A549 (cell line): ENCODE measurements around the gene ADCY1. TPM values are rescaled to one million over a fixed set of nuclear protein-coding genes. Genes with fewer than 3 reads are reported as not detected.

Source experiments
- ATAC-seq, 2 experiments: fragments of 200-7000 bp in 1 of 2; fragments of >200 bp in 1 of 2; cut with Nextera tagmentation in 1 of 2; cut with Tn5 transposase in 1 of 2; 3 replicates each; pipeline versions ENCODE4 v1.8.0 to v1.9.1; 2018 to 2020; ENCODE audit warnings: mild to moderate bottlenecking in 1 of 2, moderate library complexity in 1 of 2
- CTCF ChIA-PET: fragments of 300-600 bp; sonication (Branson Sonifier 250); formaldehyde crosslinking; extraction: SDS; loops from one replicate; lab custom pipeline; 2021; ENCODE audit warnings: antibody characterized with exemption, inconsistent platforms; lab: Yijun Ruan, JAX
- POLR2A ChIA-PET: fragments of 350-600 bp; formaldehyde crosslinking; extraction: SDS; loops from one replicate; lab custom pipeline; 2021; ENCODE audit warnings: antibody characterized with exemption, inconsistent platforms; lab: Yijun Ruan, JAX
- DNase-seq, 2 experiments: peaks; one replicate each; pipeline versions ENCODE4 v3.0.0 to v3.0.0-alpha.2; 2011 to 2016; ENCODE audit warnings: low read depth in 1 of 2, low spot score in 1 of 2
- FAIRE-seq: peaks from 2 replicates; lab custom pipeline; 2011; peaks lifted over from hg19 to GRCh38; lab: Jason Lieb, UNC
- H3K27ac ChIP-seq, 2 experiments: fragments of >200 bp; sonication (Bioruptor Twin); formaldehyde crosslinking; 3 replicates each; pipeline ENCODE4 v1.5.1; 2016 to 2017
- H3K4me1 ChIP-seq: fragments of >200 bp; sonication (Bioruptor Twin); formaldehyde crosslinking; 3 replicates; pipeline ENCODE4 v1.6.1; 2016
- H3K4me2 ChIP-seq: fragments of >200 bp; sonication (Bioruptor Twin); formaldehyde crosslinking; 3 replicates; pipeline ENCODE4 v1.6.1; 2016
- H3K4me3 ChIP-seq: fragments of >200 bp; sonication (Bioruptor Twin); formaldehyde crosslinking; 3 replicates; pipeline ENCODE4 v1.5.1; 2016
- H3K9me3 ChIP-seq: fragments of >200 bp; sonication (Bioruptor Twin); formaldehyde crosslinking; 3 replicates; pipeline ENCODE4 v1.6.1; 2016
- BCL3 ChIP-seq: fragments of >200 bp; sonication (Bioruptor Twin); formaldehyde crosslinking; IDR thresholded peaks from 3 replicates; pipeline ENCODE4 v1.6.1; 2016
- BHLHE40 ChIP-seq: IDR thresholded peaks from 2 replicates; pipeline ENCODE4 v1.6.1; 2012; ENCODE audit warnings: low read depth, low read length, inconsistent platforms
- CEBPB ChIP-seq, 2 experiments: fragments of >200 bp in 1 of 2; sonication (Bioruptor Twin) in 1 of 2; formaldehyde crosslinking in 1 of 2; IDR thresholded peaks; 2 replicates each; pipeline ENCODE4 v1.6.1; 2012 to 2016
- CHD2 ChIP-seq: fragments of 150-350 bp; IDR thresholded peaks from 2 replicates; pipeline ENCODE4 v1.6.1; 2014; ENCODE audit warnings: low read length; ENCODE audit not compliant: partially characterized antibody
- E2F6 ChIP-seq: IDR thresholded peaks from 2 replicates; pipeline ENCODE4 v1.6.1; 2012; ENCODE audit warnings: low read depth, borderline replicate concordance
- EP300 ChIP-seq, 2 experiments: fragments of >200 bp; sonication (Bioruptor Twin); formaldehyde crosslinking; IDR thresholded peaks; 2 replicates in 1 of 2; 3 replicates in 1 of 2; pipeline ENCODE4 v1.6.1; 2016 to 2017
- FOSB ChIP-seq: fragments of 250-450 bp; sonication (Bioruptor Pico); IDR thresholded peaks from 2 replicates; pipeline ENCODE4 v1.5.0; 2020; ENCODE audit warnings: mild to moderate bottlenecking, moderate library complexity
- GATA3 ChIP-seq: IDR thresholded peaks from 2 replicates; pipeline ENCODE4 v1.6.1; 2012; ENCODE audit warnings: borderline replicate concordance
- HEYL ChIP-seq: fragments of 250-450 bp; sonication (Bioruptor Pico); IDR thresholded peaks from 2 replicates; pipeline ENCODE4 v1.8.0; 2021; ENCODE audit warnings: mild to moderate bottlenecking, moderate library complexity
- JUNB ChIP-seq: fragments of >200 bp; sonication (Bioruptor Twin); formaldehyde crosslinking; IDR thresholded peaks from 2 replicates; pipeline ENCODE4 v1.6.1; 2016
- KDM1A ChIP-seq: fragments of 200-600 bp; sonication (generic); IDR thresholded peaks from 2 replicates; pipeline ENCODE4 v1.6.1; 2016; ENCODE audit warnings: low read depth, mild to moderate bottlenecking
- MAZ ChIP-seq: fragments of 150-350 bp; IDR thresholded peaks from 2 replicates; pipeline ENCODE4 v1.6.1; 2014; ENCODE audit warnings: antibody characterized with exemption, low read depth, low read length, borderline replicate concordance
- MYC ChIP-seq: IDR thresholded peaks from 2 replicates; pipeline ENCODE4 v1.6.1; 2012; ENCODE audit warnings: mild to moderate bottlenecking, inconsistent platforms, low read length, improper control_type of control experiment, borderline replicate concordance
- NFE2L2 ChIP-seq: fragments of 150-350 bp; conservative IDR thresholded peaks from 2 replicates; pipeline ENCODE4 v1.6.1; 2014; ENCODE audit warnings: low read length
- NR3C1 ChIP-seq: fragments of >200 bp; sonication (Bioruptor Twin); formaldehyde crosslinking; IDR thresholded peaks from 3 replicates; pipeline ENCODE4 v1.6.1; 2017
- PHF8 ChIP-seq: fragments of 200-600 bp; sonication (generic); IDR thresholded peaks from 2 replicates; pipeline ENCODE4 v1.6.1; 2016; ENCODE audit warnings: low read depth, mild to moderate bottlenecking, antibody characterized with exemption, moderate library complexity, borderline replicate concordance
- RFX5 ChIP-seq: fragments of 450-650 bp; IDR thresholded peaks from 2 replicates; pipeline ENCODE4 v1.7.1; 2014; ENCODE audit warnings: antibody characterized with exemption, mild to moderate bottlenecking, moderate library complexity
- SREBF2 ChIP-seq: fragments of 450-650 bp; IDR thresholded peaks from 2 replicates; pipeline ENCODE4 v1.6.1; 2014; ENCODE audit warnings: mild to moderate bottlenecking, moderate library complexity
- TP53 ChIP-seq: fragments of 250-450 bp; sonication (Bioruptor Pico); IDR thresholded peaks from 2 replicates; pipeline ENCODE4 v1.5.0; 2021; ENCODE audit warnings: mild to moderate bottlenecking, moderate library complexity
- WGBS: methylation state at CpG from one replicate; pipeline ENCODE4 v1.1.6; 2017; ENCODE audit errors: missing lambda C conversion rate; 5-methylcytosine and 5-hydroxymethylcytosine counted together
- polyA plus RNA-seq, 4 experiments: library from polyadenylated mRNA; depleted of rRNA in 3 of 4; stranded (reverse); fragments of >200 nt; fragmentation: RNase III in 1 of 4; extraction: RNeasy Plus Mini Kit Qiagen cat#74134 plus additional on column Dnase treatment in 1 of 4; gene quantifications; 2 replicates in 3 of 4; 3 replicates in 1 of 4; pipeline ENCODE4 v1.2.3, GENCODE V29; 2011 to 2017

ADCY1 gene
- polyA plus RNA-seq, 2 of the 4 experiments (the other 2 are of a cell fraction), result 1.3 to 1.7 TPM

GRCh38 chr7:45691155-45691656 is 117.0 kb downstream of the ADCY1 start:
- H3K27ac ChIP-seq, result no peak overlapping the region
- DNase-seq, result peak; percentile 20 to 43
- ChIA-PET CTCF (interaction anchor here (0.8 kb wide), 1 partner anchor 8 kb away, joined by 3 read pairs; no protein-coding TSS in a partner anchor), POLR2A (no interaction called here)
- H3K4me2 ChIP-seq, result peak overlapping the region; percentile 43
- peak in 1 of 2 experiments; percentile 47; a peak in 3 of 6 replicates for ATAC-seq
- WGBS, result 40% methylated on average over 6 of the region's 6 CpGs
- H3K4me1 ChIP-seq, result peaks cover 14% of the 10 kb centered on the region
- H3K9me3 ChIP-seq, result no peaks in the 10 kb centered on the region
- H3K4me3 ChIP-seq, result no peak overlapping the region
- TF ChIP-seq KDM1A, result no peak
- TF ChIP-seq CEBPB (IDR thresholded peaks at IDR 0.05), result peak; percentile 20 to 52; a peak in 2 of 4 replicates
- no peak for TF ChIP-seq MYC
- no peak for TF ChIP-seq NFE2L2
- TF ChIP-seq BHLHE40, result no peak
- no peak for TF ChIP-seq NR3C1
- no peak for TF ChIP-seq JUNB
- TF ChIP-seq CHD2, result no peak
- FAIRE-seq, result no peak

- H3K4me1 ChIP-seq, result peaks cover 14% of the 10 kb centered on the region
- no peaks in the 10 kb centered on the region for H3K9me3 ChIP-seq
- ChIA-PET CTCF (interaction anchor here (0.8 kb wide), 1 partner anchor 9 kb away, joined by 3 read pairs; no protein-coding TSS in a partner anchor), POLR2A (no interaction called here)
- 58% methylated on average over 3 of the region's 3 CpGs for WGBS
- H3K4me3 ChIP-seq, result no peak overlapping the region
- no peak for DNase-seq
- TF ChIP-seq CHD2 (no peak), TP53 (CRISPR knock-in tag) (no peak), EP300 (IDR thresholded peaks at IDR 0.05) (no peak), GATA3 (no peak), FOSB (CRISPR knock-in tag) (no peak), E2F6 (no peak), KDM1A (no peak), HEYL (CRISPR knock-in tag) (no peak), BHLHE40 (no peak), RFX5 (no peak), BCL3 (no peak)
- no peak overlapping the region for H3K27ac ChIP-seq
- no peak for FAIRE-seq
- no peak overlapping the region for H3K4me2 ChIP-seq
- ATAC-seq, result no peak
Observed at GRCh38 chr7:45692031-45692430, 117.9 kb downstream of the ADCY1 start.

- ATAC-seq, result no peak
- Histone ChIP-seq H3K9me3 (no peaks in the 10 kb centered on the region), H3K4me2 (no peak overlapping the region), H3K4me3 (no peak overlapping the region), H3K27ac (no peak overlapping the region), H3K4me1 (peaks cover 14% of the 10 kb centered on the region)
- ChIA-PET CTCF (no interaction called here), POLR2A (no interaction called here)
- DNase-seq, result no peak
- no peak for FAIRE-seq
- WGBS, result 57% methylated on average over 5 of the region's 5 CpGs
- TF ChIP-seq MAZ (no peak), SREBF2 (no peak), MYC (no peak), PHF8 (no peak)
- TF ChIP-seq, all 56 proteins: peak for 0
Observed at GRCh38 chr7:45695249-45695995, 121.3 kb downstream of the ADCY1 start.
